ENCODE measurements around the gene PLEKHA5. TPM values are rescaled to one million over a fixed set of nuclear protein-coding genes. Genes with fewer than 3 reads are reported as not detected.
"Not testable (repeated sequence)": the region's sequence is repeated elsewhere in the genome, so short reads cannot be mapped to it uniquely, and the experiment has no call there.

The PLEKHA5 gene
- total and polyA plus RNA-seq, 4 donors, result 4.9 to 88.5 (median 20.9) TPM

DNA sequence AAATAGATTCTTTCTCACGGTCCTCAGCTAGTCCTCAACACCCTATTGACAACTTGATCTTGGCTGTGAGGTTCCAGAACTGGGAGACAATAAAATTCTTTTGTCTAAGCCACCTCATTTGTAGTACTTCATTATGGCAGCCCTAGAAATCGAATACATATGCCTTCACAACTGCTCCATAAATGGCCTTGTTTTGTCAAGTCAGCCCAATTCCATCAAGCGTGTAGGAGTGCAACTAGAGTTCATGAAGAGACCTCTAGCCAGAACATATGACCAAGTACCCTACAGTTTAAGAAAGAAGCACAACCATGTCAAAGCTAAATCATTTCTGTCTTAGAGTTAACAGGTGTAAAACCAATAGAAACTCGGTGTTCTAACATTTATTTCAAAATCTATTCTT, 45.0 kb upstream of the PLEKHA5 start:
- TF ChIP-seq, protein P1, sequence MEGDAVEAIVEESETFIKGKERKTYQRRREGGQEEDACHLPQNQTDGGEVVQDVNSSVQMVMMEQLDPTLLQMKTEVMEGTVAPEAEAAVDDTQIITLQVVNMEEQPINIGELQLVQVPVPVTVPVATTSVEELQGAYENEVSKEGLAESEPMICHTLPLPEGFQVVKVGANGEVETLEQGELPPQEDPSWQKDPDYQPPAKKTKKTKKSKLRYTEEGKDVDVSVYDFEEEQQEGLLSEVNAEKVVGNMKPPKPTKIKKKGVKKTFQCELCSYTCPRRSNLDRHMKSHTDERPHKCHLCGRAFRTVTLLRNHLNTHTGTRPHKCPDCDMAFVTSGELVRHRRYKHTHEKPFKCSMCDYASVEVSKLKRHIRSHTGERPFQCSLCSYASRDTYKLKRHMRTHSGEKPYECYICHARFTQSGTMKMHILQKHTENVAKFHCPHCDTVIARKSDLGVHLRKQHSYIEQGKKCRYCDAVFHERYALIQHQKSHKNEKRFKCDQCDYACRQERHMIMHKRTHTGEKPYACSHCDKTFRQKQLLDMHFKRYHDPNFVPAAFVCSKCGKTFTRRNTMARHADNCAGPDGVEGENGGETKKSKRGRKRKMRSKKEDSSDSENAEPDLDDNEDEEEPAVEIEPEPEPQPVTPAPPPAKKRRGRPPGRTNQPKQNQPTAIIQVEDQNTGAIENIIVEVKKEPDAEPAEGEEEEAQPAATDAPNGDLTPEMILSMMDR (IDR thresholded peaks at IDR 0.05; ENCODE audit: control extremely low read depth, extremely low read depth), result no peak
- ATAC-seq (ENCODE audit: insufficient read depth, low FRiP score) (no peak), DNase-seq (no peak)
- no peaks in the 10 kb centered on the region for H3K36me3 ChIP-seq (ENCODE audit: control insufficient read depth in 4 of 4, insufficient read depth in 4 of 4, low read length in 4 of 4)
- H3K27me3 ChIP-seq (ENCODE audit: control insufficient read depth in 3 of 3, insufficient read depth in 3 of 3, low read length in 2 of 3), result no peaks in the 10 kb centered on the region
- no peaks in the 10 kb centered on the region for H3K9me3 ChIP-seq (ENCODE audit: control insufficient read depth in 4 of 4, insufficient read depth in 3 of 4, low read length in 3 of 4)
- no peak overlapping the region for H3K27ac ChIP-seq (ENCODE audit: low read depth in 1 of 2, low read length in 1 of 2)
- 83 to 89% methylated on average over 4 of the region's 4 CpGs for WGBS, 2 donors
- no peak overlapping the region for H3K4me3 ChIP-seq
- H3K9ac ChIP-seq (ENCODE audit: insufficient read depth in 1 of 2, low read length in 2 of 2), result no peak overlapping the region
- no peaks in the 10 kb centered on the region for H3K4me1 ChIP-seq (ENCODE audit: control insufficient read depth in 5 of 5, insufficient read depth in 5 of 5, low read length in 5 of 5)

DNA sequence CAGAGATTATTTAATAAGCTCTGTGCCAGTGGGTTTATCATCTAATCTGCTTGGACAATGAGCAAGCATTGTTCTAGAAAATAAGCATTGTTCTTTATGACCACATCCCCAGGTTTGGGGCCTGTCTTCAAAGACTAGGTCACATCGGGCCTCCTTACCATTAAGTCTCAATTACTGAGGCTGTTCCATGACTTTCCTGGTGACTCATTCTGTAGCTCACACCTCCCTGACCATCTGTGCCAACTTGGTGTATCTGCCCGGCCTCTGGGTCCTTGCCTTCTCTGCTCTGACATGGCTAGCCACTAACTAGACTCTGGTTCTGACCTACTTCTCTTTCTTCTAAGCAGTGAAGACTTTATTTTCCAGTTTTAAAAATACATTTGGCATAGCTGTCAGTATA, 44.4 kb upstream of the PLEKHA5 start:
- Histone ChIP-seq H3K4me3 (no peak overlapping the region), H3K4me1 (ENCODE audit: control insufficient read depth in 5 of 5, insufficient read depth in 5 of 5, low read length in 5 of 5) (no peaks in the 10 kb centered on the region), H3K9ac (ENCODE audit: insufficient read depth in 1 of 2, low read length in 2 of 2) (no peak overlapping the region), H3K27me3 (ENCODE audit: control insufficient read depth in 3 of 3, insufficient read depth in 3 of 3, low read length in 2 of 3) (no peaks in the 10 kb centered on the region), H3K9me3 (ENCODE audit: control insufficient read depth in 4 of 4, insufficient read depth in 3 of 4, low read length in 3 of 4) (no peaks in the 10 kb centered on the region), H3K36me3 (ENCODE audit: control insufficient read depth in 4 of 4, insufficient read depth in 4 of 4, low read length in 4 of 4) (no peaks in the 10 kb centered on the region), H3K27ac (ENCODE audit: low read depth in 1 of 2, low read length in 1 of 2) (no peak overlapping the region)
- TF ChIP-seq, protein P1 (IDR thresholded peaks at IDR 0.05; ENCODE audit: control extremely low read depth, extremely low read depth), result no peak
- DNase-seq (no peak), ATAC-seq (ENCODE audit: insufficient read depth, low FRiP score) (no peak)
- 95 to 97% methylated on average over 2 of the region's 2 CpGs for WGBS, 2 donors

DNA sequence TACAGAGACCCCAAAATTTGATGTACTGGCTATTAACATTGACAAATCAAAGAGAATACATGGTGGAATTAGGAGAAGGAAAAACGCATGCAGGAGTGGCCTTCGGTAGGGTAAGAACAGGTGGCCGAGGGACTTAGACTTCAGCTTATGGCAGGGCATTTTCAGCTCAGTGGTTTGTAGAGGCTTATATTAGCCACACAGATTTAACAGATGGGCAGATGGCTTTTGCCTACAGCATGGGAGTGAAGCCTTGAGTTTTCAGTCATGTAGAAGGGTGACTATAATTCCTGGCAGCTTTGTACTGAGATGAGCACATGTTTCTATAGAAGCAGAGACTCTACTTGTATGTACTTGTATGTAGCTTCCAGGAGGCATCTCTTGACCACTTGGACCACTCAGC, 40.9 kb upstream of the PLEKHA5 start:
- H3K36me3 ChIP-seq (ENCODE audit: control insufficient read depth in 4 of 4, insufficient read depth in 4 of 4, low read length in 4 of 4), result no peaks in the 10 kb centered on the region
- no peak for DNase-seq
- no peaks in the 10 kb centered on the region for H3K9me3 ChIP-seq (ENCODE audit: control insufficient read depth in 4 of 4, insufficient read depth in 3 of 4, low read length in 3 of 4)
- H3K4me3 ChIP-seq, result no peak overlapping the region
- no peak overlapping the region for H3K27ac ChIP-seq (ENCODE audit: low read depth in 1 of 2, low read length in 1 of 2)
- H3K4me1 ChIP-seq (ENCODE audit: control insufficient read depth in 5 of 5, insufficient read depth in 5 of 5, low read length in 5 of 5), result no peaks in the 10 kb centered on the region
- 93 to 97% methylated on average over 3 of the region's 3 CpGs for WGBS, 2 donors
- no peak for ATAC-seq (ENCODE audit: insufficient read depth, low FRiP score)
- no peak overlapping the region for H3K9ac ChIP-seq (ENCODE audit: insufficient read depth in 1 of 2, low read length in 2 of 2)
- no peaks in the 10 kb centered on the region for H3K27me3 ChIP-seq (ENCODE audit: control insufficient read depth in 3 of 3, insufficient read depth in 3 of 3, low read length in 2 of 3)
- TF ChIP-seq, protein P1 (IDR thresholded peaks at IDR 0.05; ENCODE audit: control extremely low read depth, extremely low read depth), result no peak

DNA sequence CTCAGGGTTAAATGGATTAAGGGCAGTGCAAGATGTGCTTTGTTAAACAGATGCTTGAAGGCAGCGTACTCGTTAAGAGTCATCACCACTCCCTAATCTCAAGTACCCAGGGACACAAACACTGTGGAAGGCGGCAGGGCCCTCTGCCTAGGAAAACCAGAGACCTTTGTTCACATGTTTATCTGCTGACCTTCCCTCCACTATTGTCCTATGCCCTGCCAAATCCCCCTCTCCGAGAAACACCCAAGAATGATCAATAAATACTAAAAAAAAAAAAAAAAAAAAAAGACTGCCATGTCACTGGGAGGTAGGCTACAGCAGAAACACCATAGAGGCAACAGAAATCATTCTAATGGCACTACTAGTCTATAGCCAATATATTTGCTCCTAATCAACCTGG, 37.1 kb upstream of the PLEKHA5 start:
- DNase-seq; H3K4me1 ChIP-seq (ENCODE audit: control insufficient read depth in 5 of 5, insufficient read depth in 5 of 5, low read length in 5 of 5); H3K36me3 ChIP-seq (ENCODE audit: control insufficient read depth in 4 of 4, insufficient read depth in 4 of 4, low read length in 4 of 4); ATAC-seq (ENCODE audit: insufficient read depth, low FRiP score); H3K9me3 ChIP-seq (ENCODE audit: control insufficient read depth in 4 of 4, insufficient read depth in 3 of 4, low read length in 3 of 4); H3K27me3 ChIP-seq (ENCODE audit: control insufficient read depth in 3 of 3, insufficient read depth in 3 of 3, low read length in 2 of 3); H3K27ac ChIP-seq (ENCODE audit: low read depth in 1 of 2, low read length in 1 of 2); H3K4me3 ChIP-seq; H3K9ac ChIP-seq (ENCODE audit: insufficient read depth in 1 of 2, low read length in 2 of 2): not testable (repeated sequence)
- 57 to 83% methylated on average over 4 of the region's 4 CpGs for WGBS, 2 donors

Measured in lung (tissue), 12 donors.